ENCODE measurements around the gene UVSSA. TPM values are rescaled to one million over a fixed set of nuclear protein-coding genes. Genes with fewer than 3 reads are reported as not detected.

The UVSSA gene
- total RNA-seq, 1 donor from 2014 or later, result 22.1 TPM

DNA sequence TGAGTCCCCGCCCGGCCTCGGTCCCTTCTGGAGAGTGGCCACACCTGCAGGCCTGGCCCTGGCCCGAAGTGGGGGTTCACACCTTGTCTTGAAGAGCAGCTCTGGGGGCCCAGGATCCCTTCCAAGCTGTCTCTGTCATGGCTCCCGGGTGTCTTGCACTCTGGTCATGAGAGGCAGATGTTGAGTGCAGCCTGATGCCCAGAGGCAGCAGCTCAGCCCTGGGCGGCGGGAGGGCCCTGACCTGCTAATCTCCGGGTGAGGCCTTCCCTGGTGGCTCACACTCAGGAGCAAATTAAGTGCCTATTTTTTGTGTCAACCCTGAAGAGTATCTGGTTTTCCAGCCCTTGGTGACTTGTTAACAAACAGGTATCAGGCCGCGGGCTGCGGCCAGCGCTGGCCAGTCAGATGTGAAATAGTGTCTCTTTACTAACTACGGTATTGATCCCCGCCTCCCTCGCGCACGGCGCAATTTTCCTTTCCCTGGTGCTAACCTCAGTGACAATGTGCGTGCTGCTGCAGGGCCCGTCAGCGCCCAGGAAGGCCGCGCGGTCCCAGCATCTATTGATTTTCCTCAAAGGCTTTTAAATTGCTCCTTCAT lies 35.0 kb downstream of the UVSSA start:
- no peak overlapping the region for H3K4me3 Mint-ChIP-seq (ENCODE audit: unreplicated experiment)
- no peak overlapping the region for H3K27ac Mint-ChIP-seq (ENCODE audit: unreplicated experiment)
- TF ChIP-seq, protein P1, sequence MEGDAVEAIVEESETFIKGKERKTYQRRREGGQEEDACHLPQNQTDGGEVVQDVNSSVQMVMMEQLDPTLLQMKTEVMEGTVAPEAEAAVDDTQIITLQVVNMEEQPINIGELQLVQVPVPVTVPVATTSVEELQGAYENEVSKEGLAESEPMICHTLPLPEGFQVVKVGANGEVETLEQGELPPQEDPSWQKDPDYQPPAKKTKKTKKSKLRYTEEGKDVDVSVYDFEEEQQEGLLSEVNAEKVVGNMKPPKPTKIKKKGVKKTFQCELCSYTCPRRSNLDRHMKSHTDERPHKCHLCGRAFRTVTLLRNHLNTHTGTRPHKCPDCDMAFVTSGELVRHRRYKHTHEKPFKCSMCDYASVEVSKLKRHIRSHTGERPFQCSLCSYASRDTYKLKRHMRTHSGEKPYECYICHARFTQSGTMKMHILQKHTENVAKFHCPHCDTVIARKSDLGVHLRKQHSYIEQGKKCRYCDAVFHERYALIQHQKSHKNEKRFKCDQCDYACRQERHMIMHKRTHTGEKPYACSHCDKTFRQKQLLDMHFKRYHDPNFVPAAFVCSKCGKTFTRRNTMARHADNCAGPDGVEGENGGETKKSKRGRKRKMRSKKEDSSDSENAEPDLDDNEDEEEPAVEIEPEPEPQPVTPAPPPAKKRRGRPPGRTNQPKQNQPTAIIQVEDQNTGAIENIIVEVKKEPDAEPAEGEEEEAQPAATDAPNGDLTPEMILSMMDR (IDR thresholded peaks at IDR 0.05; ENCODE audit: unreplicated experiment), result no peak
- no peak for DNase-seq (ENCODE audit: low spot score)
- H3K4me1 Mint-ChIP-seq (ENCODE audit: unreplicated experiment), result no peaks in the 10 kb centered on the region
- H3K36me3 Mint-ChIP-seq (ENCODE audit: low read depth, unreplicated experiment), result no peaks in the 10 kb centered on the region
- H3K9me3 Mint-ChIP-seq (ENCODE audit: unreplicated experiment), result no peaks in the 10 kb centered on the region
- no peaks in the 10 kb centered on the region for H3K27me3 Mint-ChIP-seq (ENCODE audit: unreplicated experiment)

GRCh38 chr4:1382776-1383727 lies 36.0 kb downstream of the UVSSA start:
- Mint-ChIP-seq H3K9me3 (ENCODE audit: unreplicated experiment) (no peaks in the 10 kb centered on the region), H3K4me1 (ENCODE audit: unreplicated experiment) (no peaks in the 10 kb centered on the region), H3K27ac (ENCODE audit: unreplicated experiment) (no peak overlapping the region), H3K36me3 (ENCODE audit: low read depth, unreplicated experiment) (peaks cover 5% of the 10 kb centered on the region), H3K4me3 (ENCODE audit: unreplicated experiment) (no peak overlapping the region), H3K27me3 (ENCODE audit: unreplicated experiment) (no peaks in the 10 kb centered on the region)
- no peak for DNase-seq (ENCODE audit: low spot score)
- TF ChIP-seq, protein P1 (IDR thresholded peaks at IDR 0.05; ENCODE audit: unreplicated experiment), result no peak

DNA sequence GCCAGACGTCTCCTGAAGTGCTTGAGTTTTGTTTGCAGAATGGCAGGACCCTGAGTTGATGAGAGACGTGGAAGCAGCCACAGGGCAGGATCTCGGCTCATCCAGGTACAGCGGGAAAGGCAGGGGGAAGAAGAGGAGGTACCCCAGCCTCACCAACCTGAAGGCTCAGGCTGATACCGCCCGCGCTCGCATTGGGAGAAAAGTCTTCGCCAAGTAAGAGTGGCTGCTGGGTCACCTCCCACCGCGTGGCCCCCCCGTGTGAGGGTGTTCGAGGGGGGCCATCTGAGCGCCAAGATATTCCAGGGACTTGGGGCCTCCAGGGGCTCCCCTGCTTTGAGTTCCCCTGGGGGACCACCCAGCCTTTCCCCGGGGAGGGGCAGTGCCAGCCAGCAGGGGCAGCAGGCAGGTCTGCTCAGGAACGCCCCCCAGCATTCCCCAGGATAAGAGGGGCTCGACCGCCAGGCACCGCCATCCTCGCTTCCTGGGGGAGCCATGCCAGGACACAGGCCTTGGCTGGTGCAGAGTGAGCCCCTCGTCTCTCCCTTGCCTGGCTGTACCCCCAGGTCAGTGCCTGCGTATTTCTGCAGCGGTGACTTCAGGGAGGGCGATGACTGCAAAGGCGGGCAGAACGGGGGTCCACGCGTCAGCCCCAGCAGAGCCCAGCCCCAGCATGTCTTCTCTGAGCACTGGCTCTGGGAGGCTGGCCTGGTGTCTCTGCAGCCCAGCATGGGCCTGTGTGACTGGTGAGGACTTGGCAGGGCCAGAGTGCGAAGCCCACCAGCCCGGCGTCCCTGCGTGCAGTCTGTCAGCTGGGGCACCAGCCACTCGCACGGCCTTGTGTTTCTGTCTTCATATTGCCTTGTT lies 37.0 kb downstream of the UVSSA start:
- H3K27me3 Mint-ChIP-seq (ENCODE audit: unreplicated experiment), result no peaks in the 10 kb centered on the region
- no peak overlapping the region for H3K27ac Mint-ChIP-seq (ENCODE audit: unreplicated experiment)
- TF ChIP-seq, protein P1 (IDR thresholded peaks at IDR 0.05; ENCODE audit: unreplicated experiment), result no peak
- H3K9me3 Mint-ChIP-seq (ENCODE audit: unreplicated experiment), result peaks cover 4% of the 10 kb centered on the region
- no peak for DNase-seq (ENCODE audit: low spot score)
- H3K36me3 Mint-ChIP-seq (ENCODE audit: low read depth, unreplicated experiment), result peaks cover 11% of the 10 kb centered on the region
- H3K4me1 Mint-ChIP-seq (ENCODE audit: unreplicated experiment), result no peaks in the 10 kb centered on the region
- no peak overlapping the region for H3K4me3 Mint-ChIP-seq (ENCODE audit: unreplicated experiment)

GRCh38 chr4:1384675-1385372 lies 37.8 kb downstream of the UVSSA start:
- no peak overlapping the region for H3K4me3 Mint-ChIP-seq (ENCODE audit: unreplicated experiment)
- peaks cover 12% of the 10 kb centered on the region for H3K36me3 Mint-ChIP-seq (ENCODE audit: low read depth, unreplicated experiment)
- peaks cover 2% of the 10 kb centered on the region for H3K27me3 Mint-ChIP-seq (ENCODE audit: unreplicated experiment)
- H3K27ac Mint-ChIP-seq (ENCODE audit: unreplicated experiment), result no peak overlapping the region
- TF ChIP-seq, protein P1 (IDR thresholded peaks at IDR 0.05; ENCODE audit: unreplicated experiment), result no peak
- no peaks in the 10 kb centered on the region for H3K4me1 Mint-ChIP-seq (ENCODE audit: unreplicated experiment)
- peaks cover 4% of the 10 kb centered on the region for H3K9me3 Mint-ChIP-seq (ENCODE audit: unreplicated experiment)
- DNase-seq (ENCODE audit: low spot score), result no peak

Measured in endothelial cell (in vitro differentiated cells).